Right atrium auricular region (tissue), 2 donors: Measurements from ENCODE around the gene CUL4A. TPM values are rescaled to one million over a fixed set of nuclear protein-coding genes. Genes with fewer than 3 reads are reported as not detected.

Experiments used
- DNase-seq: peaks from one replicate; pipeline ENCODE4 v3.0.0-alpha.2; 2019; ENCODE audit warnings: low spot score
- H3K27ac ChIP-seq, 2 donors: fragments of 200-600 bp; sonication (generic); 1 replicate in 1 of 2; 2 replicates in 1 of 2; pipeline ENCODE4 v1.5.1; 2016 to 2019
- H3K27me3 ChIP-seq, 2 donors: fragments of 200-600 bp; sonication (generic); one replicate each; pipeline versions ENCODE4 v1.5.1 to v1.6.0; 2017 to 2019
- H3K36me3 ChIP-seq: fragments of 200-600 bp; sonication (generic); one replicate; pipeline ENCODE4 v1.5.1; 2016
- H3K4me1 ChIP-seq, 2 donors: fragments of 200-600 bp; sonication (generic); one replicate each; pipeline versions ENCODE4 v1.5.1 to v1.6.0; 2017 to 2019
- H3K4me3 ChIP-seq, 2 donors: fragments of 200-600 bp; sonication (generic); 1 replicate in 1 of 2; 2 replicates in 1 of 2; pipeline ENCODE4 v1.5.1; 2017 to 2019; ENCODE audit warnings: mild to moderate bottlenecking in 1 of 2, moderate library complexity in 1 of 2
- H3K9me3 ChIP-seq, 2 donors: fragments of 200-600 bp; sonication (generic); one replicate each; pipeline ENCODE4 v1.5.1; 2019
- total RNA-seq, 2 donors: library from RNA; depleted of rRNA; stranded (reverse); fragments of >200 nt; gene quantifications; one replicate each; pipeline ENCODE4 v1.1.0, GENCODE V29; 2016
- TF ChIP-seq, protein P1 (sequence below), 2 donors: fragments of 200-600 bp; sonication (generic); IDR thresholded peaks; one replicate each; pipeline ENCODE4 v1.5.1; 2019; ENCODE audit warnings: antibody characterized with exemption in 2 of 2

CUL4A gene
- total RNA-seq, 2 donors from 2014 or later, result 76.5 to 435 TPM

DNA sequence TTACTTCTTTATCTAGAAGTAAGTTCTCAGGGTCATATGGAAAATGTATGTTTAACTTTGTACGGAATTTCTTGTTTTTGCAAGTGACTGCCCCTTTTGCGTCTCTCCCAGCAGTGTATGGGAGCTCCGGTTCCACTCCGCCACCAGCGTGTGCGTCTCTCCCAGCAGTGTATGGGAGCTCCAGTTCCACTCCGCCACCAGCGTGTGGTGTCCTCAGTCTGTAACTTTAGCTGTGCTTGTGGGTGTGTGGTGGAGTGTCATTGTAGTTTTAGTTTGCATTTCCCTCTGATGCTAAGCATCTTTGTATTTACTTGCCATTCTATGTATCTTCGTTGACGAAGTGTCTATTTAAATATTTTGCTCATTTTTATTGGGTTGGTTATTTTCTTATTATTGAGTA, 2.4 kb downstream of the CUL4A start:
- TF ChIP-seq, protein P1, sequence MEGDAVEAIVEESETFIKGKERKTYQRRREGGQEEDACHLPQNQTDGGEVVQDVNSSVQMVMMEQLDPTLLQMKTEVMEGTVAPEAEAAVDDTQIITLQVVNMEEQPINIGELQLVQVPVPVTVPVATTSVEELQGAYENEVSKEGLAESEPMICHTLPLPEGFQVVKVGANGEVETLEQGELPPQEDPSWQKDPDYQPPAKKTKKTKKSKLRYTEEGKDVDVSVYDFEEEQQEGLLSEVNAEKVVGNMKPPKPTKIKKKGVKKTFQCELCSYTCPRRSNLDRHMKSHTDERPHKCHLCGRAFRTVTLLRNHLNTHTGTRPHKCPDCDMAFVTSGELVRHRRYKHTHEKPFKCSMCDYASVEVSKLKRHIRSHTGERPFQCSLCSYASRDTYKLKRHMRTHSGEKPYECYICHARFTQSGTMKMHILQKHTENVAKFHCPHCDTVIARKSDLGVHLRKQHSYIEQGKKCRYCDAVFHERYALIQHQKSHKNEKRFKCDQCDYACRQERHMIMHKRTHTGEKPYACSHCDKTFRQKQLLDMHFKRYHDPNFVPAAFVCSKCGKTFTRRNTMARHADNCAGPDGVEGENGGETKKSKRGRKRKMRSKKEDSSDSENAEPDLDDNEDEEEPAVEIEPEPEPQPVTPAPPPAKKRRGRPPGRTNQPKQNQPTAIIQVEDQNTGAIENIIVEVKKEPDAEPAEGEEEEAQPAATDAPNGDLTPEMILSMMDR (IDR thresholded peaks at IDR 0.05), result no peak
- Histone ChIP-seq H3K4me1 (peaks cover 0 to 68% of the 10 kb centered on the region in 2 donors), H3K4me3 (no peak overlapping the region), H3K27ac (no peak overlapping the region), H3K27me3 (no peaks in the 10 kb centered on the region), H3K36me3 (peaks cover 4% of the 10 kb centered on the region), H3K9me3 (no peaks in the 10 kb centered on the region)
- no peak for DNase-seq

DNA sequence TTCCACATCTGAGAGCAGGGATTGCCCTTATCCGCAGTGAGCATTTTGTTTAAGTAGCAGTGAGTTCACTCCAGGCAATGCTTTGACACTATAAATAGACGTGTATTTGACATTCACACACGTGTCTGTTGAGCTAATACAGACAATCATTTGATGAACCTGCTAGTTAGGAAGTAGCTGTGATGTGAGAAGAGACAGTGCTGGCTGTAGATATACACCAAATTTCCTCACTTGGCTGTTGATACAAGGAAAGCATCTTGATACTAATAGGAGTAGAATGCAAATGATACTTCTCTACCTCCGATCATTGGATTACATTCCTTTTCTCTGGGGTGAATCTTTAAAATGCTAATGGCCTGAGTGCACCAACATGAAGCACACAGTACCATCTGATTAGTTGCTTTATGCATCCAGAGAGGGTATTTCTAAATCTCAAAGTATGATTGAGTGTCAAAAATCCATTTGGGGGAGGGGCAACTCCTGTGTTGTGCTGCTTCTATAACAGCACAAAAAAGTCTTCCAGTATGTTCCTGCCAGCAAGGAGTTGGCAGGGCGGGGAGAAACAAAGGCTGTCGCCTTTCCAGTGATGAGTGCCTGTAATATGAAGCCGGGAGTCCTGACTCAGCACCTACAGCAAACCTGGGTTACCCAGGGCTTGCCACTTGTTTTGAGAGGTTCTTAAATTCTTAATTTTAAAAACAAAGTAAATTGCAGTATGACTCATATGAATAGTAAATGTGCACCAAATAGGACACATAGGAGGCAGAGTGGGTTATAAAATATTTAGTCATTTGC, 7.0 kb downstream of the CUL4A start:
- TF ChIP-seq, protein P1 (IDR thresholded peaks at IDR 0.05), result no peak
- no peaks in the 10 kb centered on the region for H3K9me3 ChIP-seq
- H3K4me1 ChIP-seq, result peaks cover 0 to 77% of the 10 kb centered on the region in 2 donors
- DNase-seq, result no peak
- no peaks in the 10 kb centered on the region for H3K27me3 ChIP-seq
- peak overlapping the region; percentile 84 to 86 for H3K27ac ChIP-seq
- no peak overlapping the region for H3K4me3 ChIP-seq
- peaks cover 24% of the 10 kb centered on the region for H3K36me3 ChIP-seq

DNA sequence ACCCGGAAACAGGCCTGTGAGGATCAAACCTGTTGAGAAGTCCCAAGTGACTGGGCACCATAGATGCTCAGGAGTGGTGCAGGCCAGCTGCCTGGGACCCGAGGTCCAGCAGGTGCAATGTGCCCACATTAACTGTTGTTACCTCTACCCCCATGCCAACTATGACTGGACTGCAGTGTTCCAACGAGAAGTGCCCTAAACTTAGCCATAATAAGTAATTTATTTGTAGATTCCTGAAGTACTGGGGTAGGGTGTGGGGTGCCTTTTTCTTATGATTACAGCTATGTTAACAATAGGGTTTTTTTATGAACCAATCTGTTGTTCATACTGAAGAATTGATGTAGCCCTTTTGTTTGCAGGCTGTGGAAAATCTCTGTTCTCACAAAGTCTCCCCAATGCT, 9.2 kb downstream of the CUL4A start:
- H3K27me3 ChIP-seq, result no peaks in the 10 kb centered on the region
- H3K36me3 ChIP-seq, result peaks cover 25% of the 10 kb centered on the region
- H3K27ac ChIP-seq, result peak overlapping the region; percentile 84 to 86
- no peaks in the 10 kb centered on the region for H3K9me3 ChIP-seq
- TF ChIP-seq, protein P1 (IDR thresholded peaks at IDR 0.05), result no peak
- no peak for DNase-seq
- peaks cover 0 to 61% of the 10 kb centered on the region in 2 donors for H3K4me1 ChIP-seq
- H3K4me3 ChIP-seq, result no peak overlapping the region

DNA sequence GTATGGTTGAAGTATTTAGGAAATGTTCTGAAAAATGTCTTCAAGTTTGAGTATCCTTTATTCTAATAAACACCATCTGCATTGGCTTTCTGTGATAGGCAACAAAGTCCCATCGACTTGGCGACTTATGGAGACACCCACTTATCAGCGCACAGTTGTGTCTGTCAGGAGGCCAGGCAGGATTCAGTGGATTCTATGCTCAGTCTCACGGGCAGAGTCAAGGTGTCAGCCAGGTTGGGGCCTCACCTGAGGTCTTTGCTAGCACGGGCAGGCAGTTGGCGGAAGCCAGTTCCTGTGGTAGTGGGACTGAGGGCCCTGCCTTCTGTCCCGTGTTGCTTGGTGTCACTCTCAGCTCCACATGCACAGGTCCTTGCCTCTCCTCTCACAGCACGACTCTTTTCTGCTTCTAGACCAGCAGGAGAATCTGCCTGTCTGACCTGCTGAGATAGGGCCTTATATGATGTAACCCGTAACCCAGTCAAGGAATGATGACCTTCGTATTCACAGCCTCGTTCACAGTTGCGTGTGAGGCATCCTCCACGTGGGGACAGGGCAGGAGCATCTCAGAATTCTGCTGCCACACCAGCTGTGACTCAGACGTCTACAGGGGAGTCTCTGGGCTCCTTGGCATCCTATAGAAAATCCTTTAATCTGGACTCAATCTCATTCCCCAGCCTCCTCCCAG, 10.0 kb downstream of the CUL4A start:
- peaks cover 28% of the 10 kb centered on the region for H3K36me3 ChIP-seq
- no peaks in the 10 kb centered on the region for H3K27me3 ChIP-seq
- H3K9me3 ChIP-seq, result no peaks in the 10 kb centered on the region
- DNase-seq, result no peak
- H3K4me1 ChIP-seq, result peaks cover 0 to 56% of the 10 kb centered on the region in 2 donors
- peak overlapping the region; percentile 84 to 86 for H3K27ac ChIP-seq
- TF ChIP-seq, protein P1 (IDR thresholded peaks at IDR 0.05), result no peak
- no peak overlapping the region for H3K4me3 ChIP-seq

DNA sequence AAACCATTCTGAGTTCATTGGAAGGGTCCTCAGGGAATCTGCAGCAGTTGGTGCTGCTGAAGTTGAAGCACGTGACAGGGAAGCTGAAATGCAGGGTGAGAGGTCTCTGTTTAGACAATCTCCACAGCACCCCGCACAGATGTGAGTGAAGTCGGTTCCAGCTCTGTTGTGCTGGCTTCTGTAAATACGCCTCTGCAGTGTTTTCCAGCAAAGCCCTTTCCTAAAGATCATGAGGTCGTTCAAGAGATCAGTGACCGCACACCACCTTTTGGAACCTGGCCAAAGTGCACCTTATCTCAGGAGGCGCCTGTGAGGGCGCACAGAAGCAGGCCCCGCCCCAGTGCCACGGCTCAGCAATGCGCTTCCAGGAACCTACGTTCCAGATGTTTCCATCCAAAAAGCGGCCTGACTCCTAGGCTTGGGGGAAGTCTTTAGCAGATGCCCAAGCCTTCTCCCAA, 10.8 kb downstream of the CUL4A start:
- TF ChIP-seq, protein P1 (IDR thresholded peaks at IDR 0.05), result no peak
- H3K4me1 ChIP-seq, result peaks cover 0 to 49% of the 10 kb centered on the region in 2 donors
- H3K36me3 ChIP-seq, result peaks cover 28% of the 10 kb centered on the region

More for the DNA sequence above, 10.8 kb downstream of the CUL4A start:
- peak overlapping the region; percentile 84 to 86 for H3K27ac ChIP-seq
- no peak overlapping the region for H3K4me3 ChIP-seq
- no peaks in the 10 kb centered on the region for H3K9me3 ChIP-seq
- no peaks in the 10 kb centered on the region for H3K27me3 ChIP-seq
- DNase-seq, result no peak
